HG03571 (cell line): Measurements from ENCODE around the gene FBXO45.
A peak's percentile ranks its signal among the peaks of the same experiment; 100 is the strongest.
"Not testable (repeated sequence)": the region's sequence is repeated elsewhere in the genome, so short reads cannot be mapped to it uniquely, and the experiment has no call there.

Experiments
- ATAC-seq: cut with Tn5 transposase; IDR thresholded peaks from one replicate; pipeline ENCODE4 v1.9.1; 2021; ENCODE audit not compliant: unreplicated experiment

FBXO45 gene

GRCh38 chr3:196568246-196569002 is at the start of gene FBXO45, which contains the start of gene WDR53:
FBXO45 (plus strand) TSS chr3:196568660; CDS start chr3:196568985, 325 bp downstream.
WDR53 (minus strand) TSS chr3:196568554; CDS start chr3:196561475, 7,079 bp downstream.
- peak; percentile 93 for ATAC-seq

- no peak for ATAC-seq
Observed at GRCh38 chr3:196518966-196519717, 49.3 kb upstream of the FBXO45 start.

- ATAC-seq: no peak
Observed at GRCh38 chr3:196519718-196520082, 48.8 kb upstream of the FBXO45 start.

- not testable (repeated sequence) for ATAC-seq
Observed at GRCh38 chr3:196521291-196521690, 47.2 kb upstream of the FBXO45 start.

- ATAC-seq: no peak
Observed at GRCh38 chr3:196523841-196524240, 44.6 kb upstream of the FBXO45 start.

- no peak for ATAC-seq
Observed at GRCh38 chr3:196524527-196524926, 43.9 kb upstream of the FBXO45 start.

GRCh38 chr3:196525141-196525540 is 43.3 kb upstream of the FBXO45 start:
- no peak for ATAC-seq

- ATAC-seq: no peak
Observed at GRCh38 chr3:196528639-196529233, 39.7 kb upstream of the FBXO45 start.

- no peak for ATAC-seq
Observed at GRCh38 chr3:196531418-196531817, 37.0 kb upstream of the FBXO45 start.

GRCh38 chr3:196533260-196533681 is 35.2 kb upstream of the FBXO45 start:
- no peak for ATAC-seq

- ATAC-seq: no peak
Observed at GRCh38 chr3:196537319-196537984, 31.0 kb upstream of the FBXO45 start.

- ATAC-seq: no peak
Observed at GRCh38 chr3:196541684-196542445, 26.6 kb upstream of the FBXO45 start.

- ATAC-seq: no peak
Observed at GRCh38 chr3:196544491-196544992, 23.9 kb upstream of the FBXO45 start.

GRCh38 chr3:196546537-196546936 is 21.9 kb upstream of the FBXO45 start:
- ATAC-seq: no peak

- no peak for ATAC-seq
Observed at GRCh38 chr3:196547067-196547466, 21.4 kb upstream of the FBXO45 start.

GRCh38 chr3:196549312-196549711 is 19.1 kb upstream of the FBXO45 start:
- not testable (repeated sequence) for ATAC-seq

- not testable (repeated sequence) for ATAC-seq
Observed at GRCh38 chr3:196550172-196550571, 18.3 kb upstream of the FBXO45 start.

GRCh38 chr3:196552253-196552652 is 16.2 kb upstream of the FBXO45 start:
- ATAC-seq: no peak

- ATAC-seq: no peak
Observed at GRCh38 chr3:196553551-196553950, 14.9 kb upstream of the FBXO45 start.

GRCh38 chr3:196554205-196554604 is 14.3 kb upstream of the FBXO45 start:
- ATAC-seq: no peak
